Measurements from ENCODE around the gene WDR27.

WDR27 gene

DNA sequence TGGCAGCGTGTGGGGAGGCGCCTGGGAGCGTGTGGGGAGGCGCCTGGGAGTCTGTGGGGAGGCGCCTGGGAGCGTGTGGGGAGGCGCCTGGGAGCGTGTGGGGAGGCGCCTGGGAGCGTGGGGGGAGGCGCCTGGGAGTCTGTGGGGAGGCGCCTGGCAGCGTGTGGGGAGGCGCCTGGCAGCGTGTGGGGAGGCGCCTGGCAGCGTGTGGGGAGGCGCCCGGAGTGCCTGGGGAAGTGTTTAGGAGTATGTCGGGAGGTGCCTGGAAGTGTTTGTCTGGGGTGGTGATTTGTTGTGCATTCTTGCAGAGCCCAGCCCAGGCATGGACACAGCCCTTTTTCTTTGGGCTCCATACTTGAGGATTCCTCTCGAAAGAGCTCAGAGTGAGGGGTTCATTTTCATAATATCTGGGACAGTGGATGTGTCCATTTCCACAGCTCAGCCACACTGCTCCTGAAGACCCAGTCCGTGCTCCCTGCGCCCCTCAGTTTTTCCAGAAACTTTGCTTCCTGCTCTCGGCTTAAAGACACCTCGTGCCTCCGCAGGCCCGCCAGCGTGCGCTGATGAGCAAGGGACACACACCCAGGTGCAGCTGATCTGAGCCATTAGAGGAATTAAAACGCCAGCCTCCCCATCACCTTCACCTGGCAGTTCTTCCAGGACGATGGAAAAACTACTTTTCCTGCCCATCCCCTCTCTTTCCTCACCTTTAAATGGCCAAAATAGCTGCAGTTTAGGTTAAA, 276.0 kb downstream of the WDR27 start:
- DNase-seq: no peak

DNA sequence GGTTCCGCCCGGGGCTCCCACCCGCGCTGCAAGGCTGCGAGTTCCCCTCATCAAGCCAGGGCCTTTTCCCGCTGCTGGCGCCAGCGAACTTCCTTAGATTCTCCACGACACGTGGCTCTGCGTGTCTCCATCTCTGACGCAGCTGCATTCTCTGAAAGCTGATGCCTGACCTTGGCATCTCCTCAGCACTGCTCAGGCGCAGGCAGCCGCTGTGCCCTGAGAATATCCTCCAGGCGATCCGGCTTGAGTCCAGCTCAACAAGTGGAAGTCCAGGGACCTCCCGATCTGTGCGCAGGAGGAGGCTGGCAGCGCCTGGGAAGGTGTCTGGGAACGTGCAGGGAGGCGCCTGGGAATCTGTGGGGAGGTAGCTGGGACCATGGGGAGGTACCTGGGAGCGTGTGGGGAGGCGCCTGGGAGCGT, 277.0 kb downstream of the WDR27 start:
- no peak for DNase-seq

DNA sequence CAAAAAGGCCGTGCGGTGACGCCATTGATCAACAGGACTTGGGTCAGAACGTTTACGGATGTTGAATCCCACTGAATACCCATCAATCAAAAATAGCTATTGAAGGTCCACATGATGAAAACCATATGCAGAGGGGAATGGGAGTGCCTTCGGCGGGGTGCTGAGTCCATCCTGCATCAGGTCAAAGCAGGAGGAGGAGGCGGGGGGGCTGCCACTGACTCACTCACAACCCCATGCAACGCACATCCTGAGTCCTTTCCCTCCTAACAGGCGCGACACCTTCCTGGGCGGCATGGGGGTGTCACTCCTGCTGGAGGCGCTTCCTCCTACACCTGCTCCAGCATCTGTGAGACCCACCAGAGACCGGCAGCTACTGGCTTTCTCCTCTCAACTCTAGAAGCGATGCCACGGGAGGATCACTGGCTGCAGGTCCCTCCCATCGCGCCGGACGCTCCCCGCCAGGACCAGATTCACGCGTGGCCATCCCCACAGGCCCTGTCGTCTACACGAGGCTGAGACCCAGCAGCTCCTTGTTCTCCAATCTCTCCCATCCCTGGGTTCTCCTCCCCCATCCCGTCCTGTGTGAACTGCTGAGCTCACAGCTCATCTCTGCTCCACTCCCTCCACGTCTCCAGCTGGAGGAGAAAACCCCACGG, 277.6 kb downstream of the WDR27 start:
- no peak for DNase-seq

DNA sequence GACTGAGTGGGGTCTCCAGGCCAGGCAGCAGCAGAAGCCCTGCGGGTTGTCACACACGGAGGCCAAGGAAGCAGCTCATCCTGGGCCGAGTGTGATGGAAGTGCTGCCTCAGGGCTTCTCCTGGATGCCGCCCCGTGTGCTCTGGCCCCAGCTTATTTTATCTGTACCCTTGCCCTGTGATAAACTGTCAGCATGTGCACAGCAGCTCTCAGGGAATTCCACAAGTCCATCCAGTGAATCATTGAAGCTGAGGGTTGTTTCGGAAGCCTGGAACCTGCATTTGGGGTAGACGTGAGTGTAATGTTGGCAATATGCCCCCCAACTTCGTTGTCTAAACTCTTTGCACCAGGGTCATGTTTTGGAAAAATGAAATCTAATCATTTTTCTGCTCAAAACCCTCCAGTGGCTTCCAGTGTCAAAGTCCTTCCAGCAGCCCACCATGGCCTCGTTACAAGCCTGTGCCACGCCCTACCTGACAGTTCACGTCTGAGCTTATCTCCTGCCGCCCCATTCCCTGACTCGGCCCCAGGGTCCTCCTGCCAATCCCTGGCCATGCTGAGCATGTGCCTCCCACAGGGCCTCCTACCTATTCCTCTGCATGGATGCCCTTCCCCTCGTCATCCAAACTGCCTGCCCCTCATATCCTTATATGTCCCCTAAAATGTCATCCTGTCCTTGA, 280.1 kb downstream of the WDR27 start:
- no peak for DNase-seq

DNA sequence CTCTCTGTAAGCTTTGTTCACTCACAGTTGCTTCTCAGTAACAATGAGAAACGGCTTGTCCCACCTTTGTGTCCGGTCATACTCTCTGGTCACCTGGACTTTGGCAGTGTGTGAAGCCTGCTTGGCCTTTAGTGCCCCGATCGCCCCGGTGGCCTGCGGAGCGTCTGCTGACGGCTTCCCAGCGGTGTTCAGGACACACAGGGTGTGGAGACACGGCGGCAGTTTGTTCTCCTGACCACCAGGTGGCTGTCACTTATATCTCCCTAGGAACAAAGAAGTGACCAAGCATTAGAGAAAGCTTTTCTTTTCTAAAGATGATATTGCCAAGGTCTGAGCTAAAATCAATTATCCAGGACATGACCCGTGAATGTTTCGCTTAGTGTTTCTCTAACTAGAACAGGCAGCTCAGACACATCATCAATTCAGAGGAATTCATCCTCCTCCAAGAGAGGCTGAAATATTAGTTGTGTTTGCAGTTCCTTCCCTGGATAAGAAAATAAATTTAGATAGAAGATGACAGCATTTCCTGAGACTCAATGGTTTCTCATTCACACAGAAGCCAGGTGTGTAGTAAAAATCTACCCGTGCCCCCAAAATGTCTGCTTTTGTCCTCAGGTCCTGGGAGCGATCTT, 280.8 kb downstream of the WDR27 start:
- no peak for DNase-seq

DNA sequence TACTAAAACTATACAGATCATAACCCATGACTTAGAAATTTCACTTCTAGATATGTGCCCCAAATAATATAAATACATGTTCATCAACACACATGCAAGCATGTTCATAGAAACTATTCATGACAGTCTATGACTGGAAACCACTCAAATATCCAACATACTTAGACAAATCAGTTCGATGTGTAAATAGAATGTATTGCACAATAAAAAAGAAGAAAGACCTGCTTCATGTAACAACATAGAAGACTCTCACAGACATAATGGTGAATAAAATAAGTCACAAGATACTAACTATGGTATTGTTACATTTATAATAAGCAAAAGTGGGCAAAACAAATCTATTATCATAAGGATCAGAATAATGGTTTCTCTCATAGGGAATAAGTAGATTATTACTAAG, 284.7 kb downstream of the WDR27 start:
- no peak for DNase-seq

DNA sequence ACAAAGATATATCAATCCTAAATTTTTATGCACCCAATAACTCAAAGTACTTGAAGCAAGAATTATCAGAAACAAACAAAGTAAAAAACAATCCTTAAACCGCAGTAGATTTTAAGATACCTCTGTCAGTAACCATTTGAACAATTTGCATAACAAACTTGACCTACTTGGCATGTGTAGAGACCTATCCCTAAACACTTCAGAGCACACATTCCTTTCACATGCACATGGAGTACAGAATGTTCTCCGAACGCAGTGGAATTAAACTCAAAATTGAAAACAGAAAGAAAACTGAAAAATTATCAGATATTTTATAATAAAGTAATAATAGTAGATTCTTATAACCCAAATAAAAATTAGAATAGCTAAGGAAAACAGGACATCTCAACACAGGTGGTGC, 285.6 kb downstream of the WDR27 start:
- no peak for DNase-seq

DNA sequence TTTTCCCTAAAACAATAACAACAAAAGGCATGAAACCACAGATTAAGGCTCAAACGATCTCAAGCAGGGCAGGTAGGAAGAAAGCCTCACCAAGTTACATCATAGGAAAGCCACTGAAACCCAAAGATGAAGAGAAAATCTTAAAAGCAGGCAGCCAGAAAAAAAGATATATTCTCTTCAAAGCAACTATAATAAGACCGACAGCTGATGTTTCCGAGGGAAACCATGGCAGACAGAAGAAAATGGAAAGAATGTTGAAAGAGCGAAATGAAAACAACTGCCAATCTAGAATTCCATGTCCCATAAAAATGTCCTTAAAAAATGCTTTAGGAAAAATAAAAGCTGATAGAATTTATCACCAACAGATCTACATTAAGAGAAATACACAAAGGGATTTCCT, 286.6 kb downstream of the WDR27 start:
- no peak for DNase-seq

DNA sequence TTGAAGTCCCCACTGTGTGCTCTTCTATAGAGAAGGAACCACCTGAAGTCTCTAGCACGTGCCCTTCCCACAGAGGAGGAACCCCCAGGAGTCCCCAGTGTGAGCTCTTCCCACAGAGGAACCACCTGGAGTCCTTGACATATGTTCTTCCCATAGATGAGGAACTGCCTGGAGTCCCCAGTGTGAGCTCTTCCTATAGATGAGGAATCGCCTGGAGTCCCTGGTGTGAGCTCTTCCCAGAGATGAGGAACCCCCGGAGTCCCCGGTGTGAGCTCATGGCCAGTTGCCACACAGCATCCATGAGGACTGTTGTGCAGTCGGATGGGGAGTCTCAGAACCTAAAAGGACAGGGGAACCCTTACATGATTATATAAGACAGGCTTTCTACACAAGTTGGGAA, 290.1 kb downstream of the WDR27 start:
- DNase-seq: no peak

DNA sequence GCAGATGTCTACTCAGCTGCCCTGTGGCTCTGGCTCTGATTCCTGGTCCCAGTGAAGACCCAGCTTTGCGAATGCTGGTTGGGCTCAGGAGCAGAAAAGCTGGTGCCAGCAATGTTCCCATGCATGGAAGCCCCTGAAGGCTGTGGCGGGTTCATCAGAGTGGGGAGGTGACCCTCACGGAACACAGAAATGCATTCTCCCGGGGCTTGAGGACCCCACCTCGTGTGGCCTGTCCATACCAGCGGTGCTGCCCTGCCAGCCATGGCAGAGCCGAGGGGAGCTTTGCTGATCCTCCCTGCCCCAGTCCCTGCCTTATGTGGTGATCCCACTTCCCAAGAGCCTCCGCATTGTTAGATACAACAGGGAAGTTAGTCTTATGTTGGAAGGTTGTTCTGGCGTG, 290.5 kb downstream of the WDR27 start:
- DNase-seq: no peak

DNA sequence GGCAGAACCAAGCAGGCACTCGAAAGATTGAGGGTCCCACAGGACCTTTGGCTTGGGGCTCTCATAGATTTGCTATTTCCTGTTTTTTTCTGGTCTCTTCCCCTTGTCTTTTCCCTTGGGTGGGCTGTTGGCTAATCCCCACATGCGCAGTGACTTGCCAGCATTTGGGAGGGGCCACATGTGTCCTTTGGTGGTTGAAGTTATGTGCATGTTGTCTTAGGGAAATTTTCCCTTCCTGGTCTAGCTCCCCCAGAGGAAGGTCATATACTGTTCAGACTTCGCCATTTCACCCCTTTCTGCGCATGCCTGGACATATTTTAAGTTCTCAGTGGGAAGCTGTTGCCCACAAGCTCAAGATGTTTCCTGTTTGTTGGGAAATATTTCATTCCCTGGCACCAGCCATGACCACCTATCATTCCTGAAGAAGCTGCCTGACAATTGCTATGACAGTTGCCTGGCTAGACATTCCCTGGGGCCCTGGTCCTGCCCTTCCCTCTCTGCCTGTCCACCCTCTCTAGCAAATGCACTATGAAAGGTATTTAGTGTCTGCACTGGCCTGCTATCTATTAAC, 292.0 kb downstream of the WDR27 start:
- DNase-seq: no peak

DNA sequence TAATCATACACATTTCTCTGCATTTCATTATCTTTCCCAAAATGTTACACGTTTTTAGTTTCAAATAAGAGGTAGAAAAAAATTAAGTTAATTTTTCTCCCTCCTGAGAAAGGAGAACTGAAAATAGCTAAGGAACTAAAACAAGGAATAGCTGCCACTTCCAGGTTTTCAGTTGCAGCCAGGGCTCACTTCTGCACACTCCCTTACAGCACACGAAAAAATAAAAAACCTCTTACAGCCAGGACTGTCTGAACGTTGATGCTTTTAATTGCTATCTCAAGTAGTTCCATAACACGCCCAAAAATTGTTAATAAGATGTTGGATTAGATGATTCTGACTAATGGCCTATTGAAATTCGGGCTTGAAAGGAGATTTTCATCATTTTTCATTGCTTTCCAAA, 294.5 kb downstream of the WDR27 start:
- no peak for DNase-seq
